HepG2 (cell line): Measurements from ENCODE around the gene GARIN3. TPM values are rescaled to one million over a fixed set of nuclear protein-coding genes. Genes with fewer than 3 reads are reported as not detected.

ENCODE experiments used
- ATAC-seq: fragments of 200-7000 bp; cut with Tn5 transposase; 3 replicates; pipeline ENCODE4 v1.9.1; 2020; ENCODE audit warnings: mild to moderate bottlenecking, moderate library complexity
- BruUV-seq: library from RNA; stranded (reverse); fragments of 400-500 nt; replicated peaks from 2 replicates; lab custom pipeline; 2021; lab: Mats Ljungman, UMichigan
- CTCF ChIA-PET: fragments of 300-600 bp; formaldehyde crosslinking; extraction: SDS; loops from one replicate; lab custom pipeline; 2021; ENCODE audit warnings: low total read pairs, inconsistent platforms, low intra/inter-chr PET ratio; lab: Yijun Ruan, JAX
- POLR2A ChIA-PET: fragments of 350-600 bp; sonication (Branson Sonifier 250); formaldehyde crosslinking; loops from one replicate; lab custom pipeline; 2020; ENCODE audit warnings: antibody characterized with exemption, inconsistent platforms; lab: Yijun Ruan, JAX
- DNase-seq: peaks from one replicate; pipeline ENCODE4 v3.0.0-alpha.2; 2015; ENCODE audit warnings: low spot score
- FAIRE-seq: peaks from 3 replicates; lab custom pipeline; 2011; peaks lifted over from hg19 to GRCh38; lab: Jason Lieb, UNC
- H2AFZ ChIP-seq: one replicate; pipeline ENCODE4 v1.6.1; 2011; ENCODE audit warnings: low read length, inconsistent platforms
- H3K27ac ChIP-seq: fragments of 300-600 bp; 3 replicates; pipeline ENCODE4 v1.8.0; 2011; ENCODE audit warnings: mixed run types, mild to moderate bottlenecking, mixed read lengths, low read length, inconsistent platforms; ENCODE audit not compliant: insufficient read depth; ENCODE audit errors: extremely low read length
- H3K27me3 ChIP-seq, 2 experiments: fragments of 200-600 bp in 1 of 2; 2 replicates in 1 of 2; 3 replicates in 1 of 2; pipeline versions ENCODE4 v1.6.0 to v1.8.0; 2011; ENCODE audit warnings: low read length in 2 of 2, mild to moderate bottlenecking in 2 of 2, moderate library complexity in 2 of 2, inconsistent platforms in 1 of 2; ENCODE audit not compliant: insufficient read depth in 2 of 2, control insufficient read depth in 1 of 2
- H3K36me3 ChIP-seq, 2 experiments: fragments of 200-600 bp in 1 of 2; replicated peaks in 1 of 2; 2 replicates in 1 of 2; 3 replicates in 1 of 2; pipeline versions ENCODE4 v1.5.1 to v1.8.0; 2011; ENCODE audit warnings: low read length in 2 of 2, inconsistent platforms in 1 of 2; ENCODE audit not compliant: insufficient read depth in 2 of 2, control insufficient read depth in 1 of 2
- H3K4me1 ChIP-seq: 2 replicates; pipeline ENCODE4 v1.5.1; 2012; ENCODE audit warnings: low read length, inconsistent platforms; ENCODE audit not compliant: insufficient read depth
- H3K4me2 ChIP-seq: 2 replicates; pipeline ENCODE4 v1.6.0; 2011; ENCODE audit warnings: low read depth, low read length, inconsistent platforms
- H3K4me3 ChIP-seq, 3 experiments: fragments of 200-600 bp in 1 of 3; sonication (generic), shearing (Covaris generic) in 1 of 3; replicated peaks in 1 of 3; 2 replicates each; pipeline ENCODE4 v1.5.1; 2011 to 2016; ENCODE audit warnings: low read length in 3 of 3, inconsistent platforms in 2 of 3, low read depth in 2 of 3, mild to moderate bottlenecking in 2 of 3, control low read depth in 1 of 3, mixed read lengths in 1 of 3; ENCODE audit not compliant: insufficient read depth in 1 of 3
- H3K79me2 ChIP-seq: one replicate; pipeline ENCODE4 v1.6.1; 2011; ENCODE audit warnings: low read length, inconsistent platforms; ENCODE audit not compliant: insufficient read depth
- H3K9ac ChIP-seq: 2 replicates; pipeline ENCODE4 v1.6.0; 2011; ENCODE audit warnings: mild to moderate bottlenecking, low read depth, low read length, inconsistent platforms; ENCODE audit not compliant: insufficient read depth
- H3K9me3 ChIP-seq: 2 replicates; pipeline ENCODE4 v1.5.1; 2012; ENCODE audit warnings: mild to moderate bottlenecking, low read length
- H4K20me1 ChIP-seq: 2 replicates; pipeline ENCODE4 v1.6.0; 2011; ENCODE audit warnings: inconsistent platforms, mild to moderate bottlenecking, low read length, moderate library complexity; ENCODE audit not compliant: insufficient read depth
- DMAP1 ChIP-seq: IDR thresholded peaks from 2 replicates; pipeline ENCODE4 v1.6.1; 2016
- FUBP1 ChIP-seq: sonication (generic); formaldehyde crosslinking; IDR thresholded peaks from 2 replicates; pipeline ENCODE4 v1.5.1; 2020; ENCODE audit warnings: missing genetic modification reagents, mild to moderate bottlenecking, borderline replicate concordance
- PPARG ChIP-seq: conservative IDR thresholded peaks from 2 replicates; pipeline ENCODE4 v1.6.1; 2016; ENCODE audit warnings: missing biosample characterization, missing genetic modification reagents
- WIZ ChIP-seq: sonication (generic); formaldehyde crosslinking; IDR thresholded peaks from 2 replicates; pipeline ENCODE4 v1.5.1; 2020; ENCODE audit warnings: mild to moderate bottlenecking, missing genetic modification reagents
- ZNF253 ChIP-seq: sonication (generic); formaldehyde crosslinking; IDR thresholded peaks from 2 replicates; pipeline ENCODE4 v1.8.0; 2022; ENCODE audit warnings: mild to moderate bottlenecking, missing genetic modification reagents, borderline replicate concordance
- ZNF335 ChIP-seq: sonication (generic); formaldehyde crosslinking; IDR thresholded peaks from 2 replicates; pipeline ENCODE4 v1.4.0; 2020; ENCODE audit warnings: missing genetic modification reagents
- ZNF34 ChIP-seq: sonication (generic); formaldehyde crosslinking; IDR thresholded peaks from 2 replicates; pipeline ENCODE4 v1.4.0; 2020; ENCODE audit warnings: mild to moderate bottlenecking, missing genetic modification reagents, borderline replicate concordance
- ZNF737 ChIP-seq: sonication (generic); formaldehyde crosslinking; IDR thresholded peaks from 2 replicates; pipeline ENCODE4 v1.5.0; 2020; ENCODE audit warnings: missing genetic modification reagents, mild to moderate bottlenecking, borderline replicate concordance
- in situ Hi-C: cut with HindIII; loops from 2 replicates; pipeline ENCODE4 v1.10.0; 2017; ENCODE audit warnings: low pct_unique_long_range_greater_than_20kb; ENCODE audit not compliant: extremely low pct_ligation_motif_present
- intact Hi-C: fragments of 100-400 bp; cut with micrococcal nuclease; formaldehyde crosslinking; loops from one replicate; pipeline ENCODE4 v1.10.0; 2022; ENCODE audit not compliant: unreplicated experiment
- polyA plus RNA-seq, 8 experiments: library from polyadenylated mRNA; depleted of rRNA in 3 of 8; stranded (reverse) in 7 of 8; unstranded in 1 of 8; fragments of >200 nt; fragmentation: Illumina TruSeq in 4 of 8; extraction: Trizol in 4 of 8; gene quantifications; 2 replicates each; pipeline versions ENCODE4 v1.2.1 to v1.2.3, GENCODE V29; 2011 to 2016; ENCODE audit warnings: low read depth in 4 of 8, missing spikeins in 1 of 8, mixed read lengths in 1 of 8; ENCODE audit not compliant: insufficient read depth in 1 of 8
- total RNA-seq, 5 experiments: library from RNA; depleted of rRNA; stranded (reverse); fragments of >200 nt; fragmentation: Illumina TruSeq; extraction: Trizol; gene quantifications; 2 replicates each; pipeline ENCODE4 v1.2.3, GENCODE V29; 2016; ENCODE audit warnings: low read depth in 1 of 5

GARIN3 gene
- total and polyA plus RNA-seq, 2 of the 13 experiments (the other 11 are each of a cell fraction or from before 2014, with no cell fraction given) = not detected

- no peak for ATAC-seq
- H3K79me2 ChIP-seq = no peaks in the 10 kb centered on the region
These were observed 22.2 kb upstream of the GARIN3 start for GRCh38 chr5:157188270-157188669.

More at GRCh38 chr5:157188270-157188669, 22.2 kb upstream of the GARIN3 start:
- no peaks in the 10 kb centered on the region for H3K4me1 ChIP-seq
- H3K4me2 ChIP-seq = no peak overlapping the region
- H3K27me3 ChIP-seq = peaks cover 2 to 9% of the 10 kb centered on the region in 2 experiments; a peak in 2 of 5 replicates
- H3K9ac ChIP-seq = no peak overlapping the region
- no peak for TF ChIP-seq ZNF253 (CRISPR knock-in tag)
- TF ChIP-seq PPARG (CRISPR knock-in tag) = no peak
- TF ChIP-seq FUBP1 (CRISPR knock-in tag) = no peak
- no peak for TF ChIP-seq ZNF34
- no peak for TF ChIP-seq ZNF737
- no peak for TF ChIP-seq ZNF335 (CRISPR knock-in tag)
- no peak for TF ChIP-seq DMAP1 (CRISPR knock-in tag)
- no peak for TF ChIP-seq WIZ (CRISPR knock-in tag)
- no peak overlapping the region for H3K4me3 ChIP-seq
- BruUV-seq = no TSS peak
- in situ Hi-C loops = no loop called here
- H3K27ac ChIP-seq = no peak overlapping the region
- H4K20me1 ChIP-seq = no peaks in the 10 kb centered on the region
- FAIRE-seq (no peak), DNase-seq (no peak)
- no peak overlapping the region for H2AFZ ChIP-seq
- ChIA-PET CTCF (no interaction called here), POLR2A (no interaction called here)
- H3K9me3 ChIP-seq = no peaks in the 10 kb centered on the region
- no peaks in the 10 kb centered on the region for H3K36me3 ChIP-seq
- intact Hi-C loops = no loop called here
